Middle frontal gyrus (tissue), 1 donor: ENCODE data around the gene MLXIP.

ENCODE experiments used
- DNase-seq: peaks from one replicate; pipeline ENCODE4 v3.0.0-alpha.2; 2015; ENCODE audit warnings: low spot score; ENCODE audit errors: extremely low spot score

MLXIP gene

DNA sequence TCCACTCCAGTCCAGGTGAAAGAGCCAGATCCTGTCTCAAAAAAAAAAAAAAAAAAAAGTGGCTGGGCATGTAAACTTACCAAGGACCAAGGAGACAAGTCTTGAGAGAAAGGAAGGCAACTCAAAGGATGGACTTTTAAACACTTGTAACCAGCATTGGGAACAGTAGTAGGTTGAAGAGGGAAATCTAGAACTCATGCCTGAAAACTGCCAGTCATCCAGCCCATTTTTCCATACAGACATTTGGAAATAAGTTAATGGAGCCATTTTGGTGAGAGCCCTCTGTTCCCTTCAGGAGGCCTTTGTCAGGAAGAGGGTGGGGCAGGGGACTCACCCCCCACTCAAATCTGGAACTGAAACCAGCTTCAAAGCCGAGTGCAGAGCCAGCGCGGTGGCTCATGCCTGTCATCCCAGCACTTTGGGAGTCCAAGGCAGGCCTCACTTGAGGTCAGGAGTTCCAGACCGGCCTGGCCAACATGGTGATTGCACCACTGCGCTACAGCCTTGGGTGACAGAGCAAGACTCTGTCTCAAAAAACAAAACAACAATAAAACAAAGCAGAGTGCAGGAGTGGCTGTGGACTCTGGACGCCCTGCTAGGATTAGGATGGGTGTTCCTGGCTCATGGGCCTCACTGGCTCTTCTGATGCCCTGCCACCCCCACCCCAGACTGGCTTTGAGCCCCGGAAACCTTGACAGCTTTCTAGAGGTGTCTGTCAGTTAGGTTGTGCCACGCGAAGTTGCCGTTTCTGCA, 1.6 kb upstream of the MLXIP start:
- DNase-seq = no peak

DNA sequence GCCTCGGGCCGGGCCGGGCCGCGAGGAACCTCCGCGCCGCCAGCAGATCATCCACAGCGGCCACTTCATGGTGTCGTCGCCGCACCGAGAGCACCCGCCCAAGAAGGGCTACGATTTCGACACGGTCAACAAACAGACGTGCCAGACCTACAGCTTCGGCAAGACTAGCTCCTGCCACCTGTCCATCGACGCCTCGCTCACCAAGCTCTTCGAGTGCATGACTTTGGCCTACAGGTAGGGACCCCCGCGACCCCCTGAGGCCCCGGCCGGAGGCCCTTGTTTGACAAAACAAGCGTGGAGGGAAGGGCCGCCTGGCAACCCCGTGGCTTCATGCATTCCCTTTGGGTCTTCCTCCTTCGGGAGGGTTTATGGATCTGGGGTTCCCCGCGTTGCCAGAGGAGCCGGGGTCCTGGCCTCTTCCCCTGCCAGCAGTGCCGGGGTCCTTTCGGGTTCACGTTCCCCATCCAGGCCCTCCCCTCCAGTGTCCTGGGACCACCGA, 526 bp downstream of the MLXIP start:
- no peak for DNase-seq

DNA sequence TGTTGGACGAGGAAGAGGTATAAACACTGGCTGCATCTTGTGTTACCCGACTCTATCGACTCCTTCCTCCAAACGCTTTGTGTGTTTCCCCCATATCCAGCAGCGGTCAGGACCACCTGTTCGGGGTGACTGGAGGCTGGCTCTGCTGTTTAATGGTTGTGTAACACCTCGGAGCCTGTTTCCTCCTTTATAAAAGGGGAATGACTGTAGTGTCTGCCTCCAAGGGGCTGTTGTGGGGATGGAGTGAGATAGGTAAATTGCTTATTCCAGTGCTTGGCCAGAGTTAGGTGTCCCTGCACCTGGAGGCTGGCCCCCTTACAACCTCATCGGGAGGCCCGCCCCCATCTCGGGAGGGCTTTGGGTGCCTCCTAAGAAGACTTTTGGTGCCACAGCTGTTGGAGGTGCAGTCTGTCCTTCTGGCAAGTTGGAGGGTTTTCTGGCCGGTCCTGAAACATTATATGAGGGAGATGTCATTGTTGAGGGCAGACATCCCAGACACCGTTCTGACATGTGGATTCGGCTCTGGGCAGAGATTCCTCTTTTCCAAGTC, 1.1 kb downstream of the MLXIP start:
- DNase-seq = no peak

DNA sequence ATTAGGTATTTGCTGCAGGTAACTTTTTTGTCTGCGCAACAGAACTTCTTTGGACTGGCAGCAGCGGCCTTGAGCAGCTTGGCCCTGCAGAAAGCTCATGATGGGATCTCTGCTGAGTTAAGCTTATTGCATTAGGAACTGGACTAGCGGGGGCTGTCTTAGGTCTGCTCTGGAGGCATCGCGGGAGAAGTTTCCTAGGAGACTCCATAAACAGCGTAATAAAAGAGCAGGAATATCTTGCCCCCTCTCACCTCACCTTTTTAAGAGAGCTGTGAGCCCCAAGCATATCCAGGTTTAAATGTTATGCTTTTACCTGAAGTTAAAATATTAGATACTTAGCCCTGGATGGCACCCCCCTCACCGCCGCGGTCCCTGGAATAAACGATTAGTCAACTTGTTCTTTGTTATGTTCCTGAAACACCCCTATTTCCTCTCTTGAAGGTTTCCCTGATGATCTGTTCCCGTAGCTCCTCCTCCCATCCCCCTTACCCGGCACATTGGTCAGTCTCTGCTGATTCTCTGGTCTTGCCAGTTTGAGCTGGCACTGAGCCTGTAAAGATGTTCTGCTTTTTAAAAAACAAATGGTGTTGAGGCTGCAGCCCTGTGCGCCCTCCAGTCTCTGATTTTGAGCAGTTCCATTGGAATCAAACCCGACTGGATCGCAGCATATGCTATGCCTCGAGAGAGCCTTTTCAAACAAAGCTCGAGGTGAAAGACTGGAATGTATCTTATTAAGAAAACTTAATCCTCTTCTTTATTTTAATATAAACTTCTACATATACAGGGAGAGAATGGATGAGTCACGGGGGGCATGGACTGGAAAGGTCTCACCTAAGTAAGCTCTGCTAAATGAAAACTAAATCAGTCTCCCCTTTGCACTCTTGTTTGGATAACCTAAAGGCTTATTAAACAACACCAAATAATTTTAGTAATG, 1.9 kb downstream of the MLXIP start:
- DNase-seq = no peak

DNA sequence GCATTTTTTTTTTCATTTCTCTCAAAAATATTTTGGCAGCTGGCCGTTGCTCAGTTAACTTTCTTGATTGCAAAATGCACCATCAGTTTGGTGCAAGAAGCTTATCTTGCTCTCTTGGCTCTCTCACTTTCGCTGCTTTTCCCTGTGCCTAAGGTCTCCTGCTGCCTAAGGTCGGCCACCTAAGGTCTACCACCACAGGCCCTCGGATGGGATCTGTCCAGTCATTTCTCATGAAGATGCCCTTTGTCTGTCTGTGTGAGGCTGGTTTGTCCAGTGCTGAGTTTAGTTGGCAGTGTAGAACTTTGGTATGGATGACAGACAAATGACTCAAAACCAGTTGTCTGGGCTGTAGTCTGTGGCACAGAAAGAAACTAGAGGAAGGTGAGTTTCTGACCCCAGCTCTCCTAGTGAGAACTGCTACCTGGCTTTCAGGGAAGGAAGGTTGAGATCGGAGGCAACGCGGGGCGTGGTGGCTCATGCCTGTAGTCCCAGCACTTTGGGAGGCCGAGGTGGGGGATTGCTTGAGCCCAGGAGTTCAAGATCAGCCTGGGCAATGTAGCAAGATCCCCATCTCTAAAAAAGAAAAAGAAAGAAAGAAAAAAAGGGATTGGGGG, 2.6 kb downstream of the MLXIP start:
- no peak for DNase-seq

DNA sequence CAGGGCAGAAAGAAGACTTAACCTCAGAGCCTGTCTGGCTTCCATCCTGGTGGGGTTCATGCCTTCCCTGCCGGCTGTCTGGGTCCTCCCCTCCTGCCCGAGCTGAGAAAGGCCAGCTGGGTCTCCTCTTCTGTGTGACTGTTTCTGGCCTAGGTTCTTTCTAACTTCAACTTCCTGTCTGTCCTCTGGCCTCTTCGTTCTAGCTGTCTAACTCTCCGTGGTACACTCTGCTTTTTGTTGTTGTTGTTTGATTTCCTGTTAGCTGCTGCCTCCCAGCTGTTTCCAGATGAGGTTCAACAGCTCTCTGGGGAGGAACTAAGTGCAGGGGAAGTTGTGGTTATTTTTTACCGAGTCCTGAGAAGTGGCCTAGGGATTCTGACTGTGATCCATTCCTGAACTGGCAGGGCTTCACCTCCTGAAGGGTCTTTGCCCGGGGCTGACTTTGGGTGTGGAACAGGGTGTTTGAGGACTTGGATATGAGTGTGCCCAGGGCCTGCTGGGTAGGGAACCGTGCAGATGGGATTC, 3.2 kb downstream of the MLXIP start:
- DNase-seq = no peak

DNA sequence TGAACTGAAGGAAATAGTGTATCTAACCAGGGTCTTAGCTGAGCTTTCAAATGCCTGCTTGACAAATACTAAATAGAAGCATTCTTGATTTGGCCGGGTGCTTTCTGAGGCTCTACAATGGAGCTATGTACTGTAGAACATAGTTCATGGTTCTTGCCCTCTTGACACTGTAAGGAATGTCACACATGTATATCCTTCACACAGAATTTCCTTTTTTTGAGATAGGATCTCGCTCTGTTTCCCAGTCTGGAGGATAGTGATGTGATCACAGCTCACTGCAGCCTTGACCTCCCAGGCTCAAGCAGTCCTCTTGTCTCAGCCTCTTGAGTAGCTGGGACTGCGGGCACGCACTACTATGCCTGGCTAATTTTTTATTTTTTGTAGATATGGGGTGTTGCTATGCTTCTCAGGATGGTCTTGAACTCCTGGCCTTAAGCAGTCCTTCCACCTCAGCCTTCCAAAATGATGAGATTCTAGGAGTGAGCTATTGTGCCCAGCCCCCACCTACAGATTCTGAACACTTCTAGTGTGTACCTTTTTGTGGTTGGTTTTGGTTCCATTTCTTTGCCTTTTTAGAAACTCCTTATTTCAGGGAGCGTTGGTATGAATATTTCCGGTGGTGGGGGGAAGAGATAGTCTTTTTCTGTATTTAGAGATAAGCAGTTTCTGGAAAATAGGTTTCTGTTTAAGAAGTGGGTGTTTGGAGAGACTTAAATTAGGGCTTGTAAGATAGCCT, 4.2 kb downstream of the MLXIP start:
- DNase-seq = no peak

DNA sequence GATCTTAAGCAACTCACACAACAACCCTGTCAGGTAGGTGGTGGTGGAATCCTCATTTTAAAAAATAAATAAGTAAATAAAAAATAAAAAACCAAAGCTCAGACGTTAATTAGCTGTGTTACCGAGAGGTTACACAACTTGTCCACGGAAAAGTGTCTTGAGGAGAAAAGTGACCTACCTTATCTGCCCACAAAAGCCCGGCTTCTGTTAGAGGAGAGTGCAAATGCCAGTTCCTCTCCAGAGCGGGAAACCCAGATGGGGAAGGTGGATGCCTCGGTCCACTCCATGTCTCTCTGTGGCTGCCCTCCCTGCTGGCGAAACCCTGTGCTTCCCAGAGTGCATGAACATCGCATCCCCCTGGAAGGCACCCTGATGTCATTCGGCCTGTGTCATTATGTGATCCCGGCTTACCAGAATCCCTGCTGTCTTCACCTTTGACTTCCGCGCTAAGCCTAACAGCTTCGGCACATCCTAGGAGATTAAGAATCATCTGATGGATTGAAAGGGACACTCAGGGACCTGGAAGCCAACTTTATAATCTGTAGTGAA, 6.4 kb downstream of the MLXIP start:
- DNase-seq = no peak

DNA sequence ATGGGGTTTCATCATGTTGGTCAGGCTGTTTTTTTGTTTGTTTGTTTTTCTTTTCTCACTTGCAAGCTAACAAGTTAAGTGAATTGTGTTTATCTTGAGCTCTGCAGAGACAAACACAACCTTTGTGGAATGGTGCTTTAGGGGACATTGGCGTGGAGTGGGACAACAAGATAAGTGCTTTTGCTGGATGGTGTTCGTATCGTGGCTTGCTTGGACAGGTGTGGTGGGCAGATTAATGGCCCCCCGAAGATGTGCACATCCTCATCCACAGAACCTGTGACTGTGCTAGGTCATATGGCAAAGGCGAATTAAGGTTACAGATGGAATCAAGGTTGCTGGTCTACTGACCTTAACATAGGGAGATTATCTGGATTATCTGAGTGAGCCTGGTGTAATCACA, 7.0 kb downstream of the MLXIP start:
- no peak for DNase-seq

DNA sequence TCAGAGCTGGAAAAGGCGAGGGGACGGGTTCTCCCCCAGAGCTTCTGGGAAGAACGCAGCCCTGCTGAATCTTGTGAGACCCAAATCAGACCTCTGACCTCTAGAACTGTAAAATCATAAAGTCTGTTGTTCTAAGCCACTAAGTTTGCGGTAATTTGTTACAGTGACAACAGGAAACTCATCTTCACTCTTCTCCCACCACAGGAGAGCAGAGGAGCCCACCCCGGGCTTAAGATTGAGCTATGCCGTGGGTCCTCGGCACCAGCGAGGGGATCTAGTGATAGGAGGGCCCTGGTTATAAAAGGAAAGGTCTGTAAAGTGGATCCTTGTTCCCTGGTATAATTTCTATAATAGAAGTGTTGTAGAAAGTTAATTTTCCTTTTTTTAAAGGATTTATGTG, 7.6 kb downstream of the MLXIP start:
- DNase-seq = no peak

DNA sequence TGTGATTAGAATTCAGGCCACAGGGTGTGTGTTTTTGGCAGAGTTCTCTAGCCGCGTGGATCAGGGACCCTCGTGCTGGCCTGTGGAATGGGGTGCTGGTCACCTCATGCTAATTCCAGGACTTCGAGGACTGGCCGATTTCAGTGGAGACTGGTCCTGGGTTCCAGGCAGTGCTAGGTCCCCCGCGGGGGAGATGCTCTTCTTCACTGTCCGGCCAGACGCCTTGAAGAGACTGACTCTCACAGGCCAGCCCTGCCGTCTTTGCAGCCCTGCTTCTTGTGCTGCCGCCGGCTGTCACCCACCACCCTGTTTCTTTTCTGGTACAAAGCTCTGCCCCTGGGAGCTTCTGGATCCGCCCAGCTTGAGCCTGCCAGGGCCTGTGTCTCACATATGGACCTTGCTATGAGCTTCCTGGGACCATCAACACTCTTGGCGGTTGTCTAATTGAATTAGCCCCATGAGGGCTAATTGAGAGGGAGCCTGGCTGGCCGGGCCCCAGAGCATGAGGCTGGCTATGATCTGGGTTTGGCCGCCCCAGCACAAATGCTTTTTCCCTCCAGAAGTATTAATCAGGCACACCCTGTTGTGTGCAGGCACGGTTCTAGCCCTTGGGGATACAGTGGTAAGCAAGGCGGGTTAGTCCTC, 8.2 kb downstream of the MLXIP start:
- no peak for DNase-seq

DNA sequence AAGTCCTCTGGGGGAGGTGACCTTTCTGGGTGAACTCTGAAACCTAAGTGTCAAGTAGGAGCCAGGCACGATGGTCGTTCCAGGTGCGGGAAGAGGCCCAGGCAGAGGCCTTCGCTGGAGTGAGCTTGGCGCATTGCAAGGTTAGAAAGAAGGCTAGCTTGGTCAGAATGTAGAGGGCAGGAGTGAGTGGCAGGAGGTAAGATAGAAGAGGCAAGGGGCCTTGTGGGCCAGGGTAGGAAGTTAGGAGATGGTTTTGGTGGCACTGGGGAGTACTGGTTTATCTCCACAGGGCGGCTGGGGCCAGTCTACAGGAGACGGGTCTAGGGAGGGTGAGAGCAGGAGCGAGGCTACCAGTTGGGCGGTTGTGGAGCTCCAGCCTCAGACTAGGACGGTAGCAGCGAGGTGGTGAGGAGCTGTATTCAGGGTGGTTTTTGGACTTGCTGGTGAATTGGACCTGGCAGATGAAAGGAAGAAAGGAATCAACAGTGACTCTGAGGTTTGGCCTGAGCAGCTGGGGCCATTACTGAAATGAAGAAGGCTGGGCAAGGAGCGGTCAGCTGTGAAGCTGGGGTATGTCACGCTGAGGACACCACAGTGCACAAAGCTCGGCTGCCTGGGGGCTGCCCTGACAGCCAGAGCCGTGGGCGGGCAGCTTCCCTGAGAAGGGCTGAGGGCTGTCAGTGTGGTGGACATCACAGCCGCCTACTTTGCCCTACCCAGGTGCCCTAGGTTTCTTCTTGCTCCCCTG, 9.0 kb downstream of the MLXIP start:
- DNase-seq = no peak

DNA sequence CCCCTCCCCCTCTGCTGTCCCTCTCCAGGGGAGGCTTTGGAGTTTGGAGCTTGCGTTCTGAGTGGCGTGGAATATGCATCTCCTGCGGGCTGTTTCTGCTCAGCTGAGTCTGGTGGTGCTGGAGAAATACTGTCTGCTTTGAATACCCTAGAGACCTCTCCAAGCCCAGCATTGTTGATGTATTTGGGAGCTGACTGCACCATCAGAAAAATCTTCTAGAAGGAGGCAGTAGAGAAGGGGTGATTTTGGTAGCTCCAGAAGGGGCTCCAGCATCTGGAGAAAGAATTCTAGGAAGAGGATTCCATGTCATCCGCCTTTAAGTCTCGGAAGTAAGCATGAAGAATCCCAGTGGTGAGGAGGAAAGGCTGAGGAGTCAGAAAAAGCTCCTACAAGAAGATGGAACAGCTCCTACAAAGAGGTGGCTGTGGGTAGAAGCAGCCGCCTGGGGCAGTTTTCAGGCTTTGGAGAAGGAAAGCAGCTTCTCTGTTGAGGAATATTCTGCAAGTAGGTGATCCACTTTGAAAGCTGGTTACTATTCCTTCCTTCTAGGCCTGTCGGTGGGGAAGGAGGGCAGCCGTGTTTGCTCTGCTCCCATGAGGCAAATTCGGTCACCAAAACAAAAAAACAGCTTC, 9.7 kb downstream of the MLXIP start:
- no peak for DNase-seq

DNA sequence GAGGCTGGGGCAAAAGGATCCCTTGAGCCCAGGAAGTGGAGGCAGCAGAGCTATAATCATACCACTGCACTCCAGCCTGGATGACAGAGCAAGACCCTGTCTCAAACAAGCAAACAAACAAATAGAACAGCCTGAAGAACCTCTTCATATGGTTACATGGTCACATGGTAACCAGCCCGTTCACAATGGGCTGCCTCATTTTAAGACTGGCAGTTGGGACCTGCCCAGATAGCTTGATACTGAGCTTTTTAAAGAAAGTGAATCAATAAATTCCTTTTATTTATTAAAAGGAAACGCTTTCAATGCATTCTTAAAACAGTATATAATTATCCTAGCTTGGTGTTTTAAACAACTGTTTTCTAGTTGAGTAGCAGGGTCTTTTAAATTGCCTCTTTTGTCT, 10.5 kb downstream of the MLXIP start:
- DNase-seq = no peak

DNA sequence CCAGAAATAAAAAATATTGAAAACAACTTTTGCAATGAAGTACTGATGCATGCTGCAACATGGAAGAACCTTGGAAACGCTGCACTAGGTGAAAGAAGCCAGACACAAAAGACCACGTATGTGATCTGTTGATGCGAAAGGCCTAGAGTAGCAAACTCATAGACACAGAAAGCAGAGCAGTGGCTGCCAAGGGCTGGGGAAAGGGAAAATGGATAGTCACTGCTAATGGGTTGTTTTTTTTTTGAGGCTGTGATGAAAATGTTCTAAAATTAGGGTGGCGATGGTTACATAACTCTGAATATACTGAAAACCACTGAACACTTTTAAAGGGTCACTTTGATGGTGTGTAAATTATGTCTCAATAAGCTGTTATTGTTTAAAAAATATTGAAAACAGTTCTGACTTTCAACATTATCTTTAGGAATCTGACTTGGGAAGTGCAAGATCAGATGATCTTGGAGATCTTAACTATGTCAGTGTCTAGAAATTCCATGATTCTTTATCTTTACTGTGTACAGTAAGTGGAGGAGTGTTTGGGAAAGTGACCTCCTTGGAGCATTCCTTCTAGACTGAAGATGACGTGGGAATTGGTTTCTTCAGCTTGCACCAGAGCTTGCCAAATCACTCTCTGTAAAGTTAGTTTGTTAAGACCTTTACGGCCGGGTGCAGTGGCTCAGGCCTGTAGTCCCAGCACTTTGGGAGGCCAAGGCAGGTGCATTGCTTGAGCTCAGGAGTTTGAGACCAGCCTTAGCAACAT, 12.4 kb downstream of the MLXIP start:
- no peak for DNase-seq

DNA sequence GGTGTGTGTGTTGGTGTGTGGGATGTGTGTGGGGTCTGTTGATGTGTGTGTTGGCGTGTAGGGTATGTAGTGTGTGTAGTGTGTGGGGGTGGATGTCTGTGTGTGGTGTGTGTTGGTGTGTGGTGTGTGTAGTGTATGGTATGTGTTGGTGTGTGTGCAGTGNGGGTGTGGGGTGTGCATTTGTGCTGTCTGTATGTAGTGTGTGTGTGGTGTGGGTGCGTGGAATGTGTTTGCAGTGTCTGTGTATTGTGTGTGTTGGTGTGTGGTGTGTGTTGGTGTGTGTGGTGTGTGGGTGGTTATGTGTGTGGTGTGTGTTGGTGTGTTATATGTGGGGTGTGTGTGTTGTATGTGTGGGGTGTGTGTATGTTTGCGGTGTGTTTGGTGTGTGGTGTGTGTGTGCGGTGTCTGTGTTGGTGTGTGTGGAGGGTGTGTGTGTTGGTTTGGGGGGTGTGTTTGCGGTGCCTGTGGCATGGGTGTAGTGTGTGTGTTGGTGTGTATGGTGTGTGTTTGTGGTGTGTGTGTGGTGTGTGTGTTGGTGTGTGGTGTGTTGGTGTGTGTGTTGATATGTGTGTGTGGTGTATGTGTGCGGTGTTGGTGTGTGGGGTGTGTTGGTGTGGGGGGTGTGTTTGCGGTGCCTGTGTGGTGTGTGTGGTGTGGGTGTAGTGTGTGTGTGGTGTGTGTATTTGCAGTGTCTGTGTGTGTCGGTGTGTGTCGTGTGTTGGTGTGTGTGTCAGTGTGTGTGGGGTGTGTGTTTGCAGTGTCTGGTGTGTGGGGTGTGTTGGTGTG, 14.7 kb downstream of the MLXIP start:
- no peak for DNase-seq

DNA sequence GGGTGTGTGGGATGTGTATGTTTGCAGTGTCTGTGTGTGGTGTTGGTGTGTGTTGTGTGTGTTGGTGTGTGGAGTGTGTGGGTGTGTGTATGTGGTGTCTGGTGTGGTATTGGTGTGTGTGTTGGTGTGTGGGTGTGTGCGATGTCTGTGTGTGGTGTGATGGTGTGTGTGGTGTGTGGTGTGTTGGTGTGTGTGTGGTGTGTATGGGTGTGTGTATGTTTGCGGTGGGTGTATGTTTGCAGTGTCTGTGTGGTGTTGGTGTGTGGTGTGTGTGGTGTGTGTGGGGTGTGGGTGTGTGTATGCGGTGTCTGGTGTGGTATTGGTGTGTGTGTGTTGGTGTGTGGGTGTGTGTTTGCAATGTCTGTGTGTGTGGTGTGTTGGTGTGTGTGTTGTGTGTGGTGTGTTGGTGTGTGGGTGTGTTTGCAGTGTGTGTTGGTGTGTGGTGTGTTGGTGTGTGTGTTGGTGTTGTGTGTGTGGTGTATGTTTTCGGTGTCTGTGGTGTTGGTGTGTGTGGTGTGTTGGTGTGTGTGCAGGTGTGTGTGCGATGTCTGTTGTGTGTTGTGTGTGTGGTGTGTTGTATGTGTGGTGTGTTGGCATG, 15.7 kb downstream of the MLXIP start:
- DNase-seq = no peak
